Measurements from ENCODE around the gene ZNF267. TPM values are rescaled to one million over a fixed set of nuclear protein-coding genes. Genes with fewer than 3 reads are reported as not detected.

Gene ZNF267
- total RNA-seq, 1 donor from 2014 or later = 78.3 TPM

DNA sequence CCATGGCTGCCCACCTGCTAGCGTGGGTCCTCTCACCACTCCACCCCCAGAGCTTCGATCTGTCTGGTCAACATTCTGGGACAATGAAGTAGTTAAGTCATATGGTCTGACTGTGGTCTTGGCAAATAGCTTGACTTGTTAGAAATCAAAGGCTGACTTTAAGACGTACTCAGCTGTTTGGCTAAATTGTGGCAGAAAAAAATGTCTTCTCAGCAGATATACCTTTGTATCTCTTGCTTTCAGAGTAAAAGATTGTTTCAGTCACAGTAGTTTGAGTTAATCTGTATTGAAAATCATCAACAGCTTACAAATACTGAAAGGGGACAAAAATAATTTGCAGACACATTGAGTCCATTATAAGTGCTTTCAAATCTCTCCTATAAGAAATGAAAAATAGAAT is 2.1 kb upstream of the ZNF267 start:
- Mint-ChIP-seq H3K36me3 (ENCODE audit: low read depth) (peaks cover 29% of the 10 kb centered on the region), H3K27ac (peak overlapping the region; percentile 56), H3K4me3 (no peak overlapping the region), H3K9me3 (peaks cover 4% of the 10 kb centered on the region), H3K4me1 (peaks cover 55% of the 10 kb centered on the region), H3K27me3 (peaks cover 4% of the 10 kb centered on the region)
- peak; percentile 53 for DNase-seq
- intact Hi-C loops (cut with micrococcal nuclease) = loop anchor here (10.0 kb wide), 2 partner anchors 517 to 1217 kb away; partner anchors contain the start of genes FBRS, ITGAX and PRR14

DNA sequence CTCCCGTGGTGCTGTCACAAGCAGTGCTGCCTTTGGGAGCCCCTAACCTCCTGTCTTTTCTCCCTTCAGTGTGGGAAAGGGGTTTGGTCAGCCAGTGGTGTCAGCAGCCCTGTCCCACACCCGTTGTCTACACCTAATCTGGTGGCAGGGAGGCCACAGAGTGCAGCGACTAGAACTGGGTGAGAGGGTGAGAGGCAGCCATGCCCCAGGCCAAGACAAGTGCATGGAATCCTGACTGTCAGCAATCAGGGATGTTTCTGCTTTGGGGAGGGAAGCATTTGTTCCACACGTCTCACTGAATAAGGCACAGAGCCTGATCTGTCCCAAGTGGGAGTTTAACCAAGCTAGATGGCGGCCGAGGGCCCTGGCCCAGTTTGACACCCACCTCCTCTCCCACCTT is 1.4 kb upstream of the ZNF267 start:
- DNase-seq = peak; percentile 60
- H3K4me3 Mint-ChIP-seq = peak overlapping the region; percentile 15
- H3K4me1 Mint-ChIP-seq = peaks cover 59% of the 10 kb centered on the region
- peaks cover 2% of the 10 kb centered on the region for H3K27me3 Mint-ChIP-seq
- peaks cover 4% of the 10 kb centered on the region for H3K9me3 Mint-ChIP-seq
- H3K36me3 Mint-ChIP-seq (ENCODE audit: low read depth) = peaks cover 35% of the 10 kb centered on the region
- H3K27ac Mint-ChIP-seq = peak overlapping the region; percentile 94
- intact Hi-C loops (cut with micrococcal nuclease) = loop anchor here (10.0 kb wide), 2 partner anchors 517 to 1217 kb away; partner anchors contain the start of genes FBRS, ITGAX and PRR14

DNA sequence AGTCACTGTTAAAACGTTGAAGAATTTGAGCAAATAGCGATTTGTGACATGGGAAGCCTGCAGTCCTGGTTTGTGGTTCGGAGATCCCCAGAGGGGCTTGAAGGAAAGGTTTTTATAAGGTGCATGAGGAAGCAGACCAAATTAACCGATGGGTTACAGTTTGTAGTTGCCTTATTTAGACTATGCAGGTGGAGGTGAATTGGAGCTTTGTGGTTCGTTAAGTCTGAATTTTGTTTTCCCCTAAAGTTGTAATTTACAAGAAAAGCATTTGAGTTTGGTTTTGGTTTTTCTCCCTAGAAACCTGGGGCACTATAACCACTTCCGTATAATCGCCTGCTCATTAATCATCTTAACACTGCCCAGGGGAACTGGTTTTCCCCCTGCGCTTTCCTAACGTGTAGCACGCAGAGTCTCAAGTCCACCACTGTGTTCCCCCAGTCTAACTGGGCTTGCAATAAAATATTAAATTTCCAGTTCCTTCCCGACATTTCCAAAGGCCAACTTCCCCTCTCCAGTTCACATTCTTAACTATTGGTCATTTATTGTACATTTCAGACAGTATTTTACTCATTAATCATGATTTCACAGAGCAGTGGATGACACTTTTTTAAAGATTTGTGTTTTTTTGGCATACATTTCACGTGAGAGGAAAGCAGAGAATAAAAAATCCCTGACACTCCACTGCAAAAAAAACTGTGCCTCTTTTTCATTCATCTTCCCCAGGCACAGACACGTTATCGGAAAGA is 932 bp downstream of the ZNF267 start:
- Mint-ChIP-seq H3K4me1 (peaks cover 64% of the 10 kb centered on the region), H3K4me3 (peak overlapping the region; percentile 90)

DNA sequence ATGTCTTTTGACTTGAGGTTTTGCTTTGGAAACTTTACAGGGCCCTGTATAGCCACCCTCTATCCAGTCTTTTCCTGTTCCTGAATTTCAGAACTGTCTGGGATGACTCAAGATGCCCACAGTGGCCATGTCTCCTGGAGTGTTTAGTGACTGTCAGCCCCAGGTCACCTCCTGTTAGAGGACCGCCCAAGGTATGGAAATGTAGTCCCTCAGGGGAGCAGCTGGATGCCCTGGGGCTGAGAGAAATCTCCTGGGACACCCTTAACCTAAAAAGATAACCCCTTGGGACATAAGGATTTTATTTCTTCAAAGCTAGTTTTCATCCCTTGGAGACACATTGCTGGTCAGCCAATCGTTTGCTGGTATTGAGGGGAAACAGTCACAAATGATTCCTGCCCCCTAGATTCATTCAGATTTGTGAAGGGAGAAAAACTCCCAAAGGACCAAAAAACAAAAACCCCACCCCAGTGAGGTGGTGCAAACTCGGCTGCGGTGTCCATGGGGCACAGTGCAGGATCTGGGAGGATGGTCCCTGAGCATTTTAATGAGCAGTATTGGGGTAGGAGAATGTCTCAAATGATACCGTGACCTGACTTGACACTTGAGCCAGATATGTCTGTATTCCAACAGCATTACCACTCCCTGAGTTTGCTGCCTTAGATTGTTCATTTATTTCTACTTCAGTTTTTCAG is 1.7 kb downstream of the ZNF267 start:
- Mint-ChIP-seq H3K27me3 (no peaks in the 10 kb centered on the region), H3K36me3 (ENCODE audit: low read depth) (peaks cover 64% of the 10 kb centered on the region), H3K4me3 (peak overlapping the region; percentile 90), H3K4me1 (peaks cover 67% of the 10 kb centered on the region), H3K9me3 (peaks cover 8% of the 10 kb centered on the region), H3K27ac (peak overlapping the region; percentile 94)
- intact Hi-C loops (cut with micrococcal nuclease) = loop anchor here (10.0 kb wide), 2 partner anchors 520 to 1220 kb away; partner anchors contain the start of genes FBRS, ITGAX and PRR14
- DNase-seq = peak; percentile 77

More for the DNA sequence above, 932 bp downstream of the ZNF267 start:
- H3K27me3 Mint-ChIP-seq = no peaks in the 10 kb centered on the region
- peaks cover 8% of the 10 kb centered on the region for H3K9me3 Mint-ChIP-seq
- peak overlapping the region; percentile 94 for H3K27ac Mint-ChIP-seq
- intact Hi-C loops (cut with micrococcal nuclease) = loop anchor here (10.0 kb wide), 2 partner anchors 520 to 1220 kb away; partner anchors contain the start of genes FBRS, ITGAX and PRR14
- DNase-seq = peak; percentile 85
- peaks cover 56% of the 10 kb centered on the region for H3K36me3 Mint-ChIP-seq (ENCODE audit: low read depth)

DNA sequence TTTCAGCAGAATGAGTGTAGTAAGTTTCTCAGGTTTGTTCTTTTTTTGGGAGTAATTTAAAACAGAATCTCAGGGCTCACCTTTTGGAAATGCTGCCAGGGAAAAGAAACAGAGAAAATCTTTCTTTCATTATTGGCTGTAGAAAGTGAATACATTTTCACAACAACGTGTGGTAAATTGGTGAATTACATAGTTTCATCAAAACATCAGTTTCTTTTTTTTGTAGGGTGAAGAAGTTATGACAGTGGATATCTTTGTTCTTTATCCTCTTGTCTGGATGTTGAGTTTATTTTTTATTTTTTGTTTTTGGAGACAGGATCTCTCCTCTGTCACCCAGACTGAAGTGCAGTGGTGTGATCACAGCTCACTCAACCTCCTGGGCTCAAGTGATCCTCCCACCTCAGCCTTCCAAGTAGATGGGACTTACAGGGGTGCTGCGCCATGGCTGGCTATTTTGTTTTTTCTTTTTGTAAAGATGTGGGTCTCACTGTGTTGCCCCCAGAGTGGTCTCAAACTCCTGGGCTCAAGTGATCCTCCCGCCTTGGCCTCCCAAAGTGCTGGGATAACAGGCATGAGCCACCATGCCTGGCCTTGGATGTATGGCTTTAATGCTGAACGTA is 2.4 kb downstream of the ZNF267 start:
- Mint-ChIP-seq H3K27me3 (no peaks in the 10 kb centered on the region), H3K36me3 (ENCODE audit: low read depth) (peaks cover 69% of the 10 kb centered on the region), H3K4me1 (peaks cover 65% of the 10 kb centered on the region), H3K4me3 (peak overlapping the region; percentile 90), H3K27ac (peak overlapping the region; percentile 94), H3K9me3 (peaks cover 4% of the 10 kb centered on the region)
- intact Hi-C loops (cut with micrococcal nuclease) = loop anchor here (10.0 kb wide), 2 partner anchors 521 to 1221 kb away; partner anchors contain the start of genes FBRS, ITGAX and PRR14
- DNase-seq = peak; percentile 69

DNA sequence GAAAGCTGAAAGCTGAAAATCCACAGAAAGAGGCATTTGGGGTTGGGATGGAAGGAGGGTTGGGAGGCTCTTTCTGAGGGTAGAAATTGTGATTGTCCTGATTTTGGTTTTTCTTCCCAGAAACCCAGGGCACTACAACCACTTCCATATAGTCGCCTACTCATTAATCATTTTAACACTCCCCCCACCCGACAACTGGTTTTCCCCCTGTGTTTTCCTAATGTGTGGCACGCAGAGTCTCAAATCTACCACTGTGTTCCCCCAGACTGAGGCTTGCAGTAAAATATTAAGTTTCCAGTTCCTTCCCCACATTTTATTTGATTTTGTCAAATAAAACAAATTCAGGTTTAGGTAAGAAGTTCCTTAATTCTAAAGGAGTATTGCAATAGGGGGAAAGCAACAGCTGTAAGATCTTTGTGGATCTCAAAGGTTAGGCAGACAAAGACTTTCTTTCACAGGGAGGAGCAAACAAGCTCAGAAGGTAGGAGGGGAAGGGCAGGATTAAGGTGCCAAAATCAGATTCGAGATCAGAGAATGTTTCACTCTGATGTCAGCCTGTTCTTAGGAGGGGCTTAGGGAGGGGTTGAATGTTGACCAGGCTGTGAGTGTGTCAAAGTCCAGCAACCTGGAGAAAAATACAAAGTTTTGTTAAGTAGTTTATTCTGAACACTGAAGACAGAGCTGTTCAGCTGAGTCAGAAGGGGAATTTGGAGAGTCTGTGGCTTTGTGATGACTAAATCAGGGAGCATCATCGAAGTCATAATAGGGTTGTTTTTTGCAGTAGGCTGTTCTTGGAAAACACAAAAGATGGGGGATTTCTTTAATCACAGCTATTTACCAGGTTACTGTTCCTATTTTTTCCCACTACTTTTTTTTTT is 3.6 kb downstream of the ZNF267 start:
- Mint-ChIP-seq H3K27ac (peak overlapping the region; percentile 94), H3K27me3 (no peaks in the 10 kb centered on the region), H3K36me3 (ENCODE audit: low read depth) (peaks cover 80% of the 10 kb centered on the region), H3K4me1 (peaks cover 63% of the 10 kb centered on the region), H3K4me3 (peak overlapping the region; percentile 90), H3K9me3 (peaks cover 4% of the 10 kb centered on the region)
- intact Hi-C loops (cut with micrococcal nuclease) = loop anchor here (1.0 to 10.0 kb wide), 4 partner anchors 8 to 1222 kb away; partner anchors contain the start of genes FBRS, ITGAX and PRR14
- peak; percentile 90 for DNase-seq

DNA sequence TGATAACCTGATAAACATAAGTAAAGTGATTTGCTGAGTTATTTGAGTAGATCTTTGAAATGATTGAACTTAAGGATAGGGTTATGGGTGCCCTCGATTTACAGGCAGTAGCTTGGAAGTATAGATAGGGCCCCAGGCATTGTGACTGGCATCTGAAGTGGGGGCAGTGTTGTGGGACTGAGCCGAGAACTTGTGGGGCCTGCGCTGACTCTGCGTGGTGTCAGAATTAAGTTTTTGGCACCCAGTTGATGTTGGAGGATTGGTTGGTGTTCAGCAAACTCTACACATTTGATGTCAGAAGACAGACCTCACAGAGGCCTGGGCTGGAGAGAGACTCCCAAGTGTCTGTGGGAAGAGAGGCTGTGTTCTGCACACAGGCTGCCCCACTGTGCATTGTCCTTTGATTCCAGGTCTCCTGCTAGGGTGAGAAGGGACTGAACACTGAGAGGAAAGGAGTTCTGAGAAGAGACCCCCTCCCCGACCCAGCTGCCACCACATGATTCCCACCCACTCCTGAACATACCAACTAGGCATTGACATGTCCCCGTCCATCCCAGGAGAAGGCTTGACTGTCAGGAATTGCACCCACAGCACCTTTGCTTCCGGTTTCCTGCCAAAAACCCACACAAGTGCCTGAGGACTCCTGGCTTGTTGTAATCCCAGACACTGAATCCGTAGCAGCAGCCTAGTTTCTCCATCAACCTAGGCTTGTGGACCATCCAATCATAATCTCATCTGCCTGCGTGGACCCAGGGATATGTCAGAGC is 4.5 kb downstream of the ZNF267 start:
- Mint-ChIP-seq H3K9me3 (peaks cover 4% of the 10 kb centered on the region), H3K27me3 (no peaks in the 10 kb centered on the region), H3K4me1 (peaks cover 60% of the 10 kb centered on the region), H3K27ac (peak overlapping the region; percentile 94), H3K36me3 (ENCODE audit: low read depth) (peaks cover 88% of the 10 kb centered on the region), H3K4me3 (peak overlapping the region; percentile 90)
- peak; percentile 67 for DNase-seq
- intact Hi-C loops (cut with micrococcal nuclease) = loop anchor here (1.0 to 10.0 kb wide), 4 partner anchors 9 to 1223 kb away; partner anchors contain the start of genes FBRS, ITGAX and PRR14

DNA sequence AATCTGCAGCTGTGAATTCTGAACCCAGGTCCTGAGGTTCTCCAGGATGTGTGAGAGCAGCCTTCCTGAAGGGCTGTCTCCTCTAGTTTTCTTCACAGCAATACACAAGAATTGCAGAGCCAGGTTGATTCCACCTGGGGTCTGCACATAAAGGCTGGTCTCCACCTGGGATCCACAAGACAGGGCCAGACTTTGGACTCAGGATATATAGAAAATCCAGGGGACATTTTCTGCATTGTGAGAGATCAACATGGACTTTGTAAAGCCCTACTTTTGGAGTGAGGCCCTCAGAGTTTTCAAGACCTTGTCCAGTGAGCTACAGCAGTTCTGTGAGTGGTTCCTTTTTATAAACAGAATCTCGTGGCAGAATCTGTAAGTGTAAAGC is 6.3 kb downstream of the ZNF267 start:
- H3K9me3 Mint-ChIP-seq = peaks cover 4% of the 10 kb centered on the region
- intact Hi-C loops (cut with micrococcal nuclease) = loop anchor here (10.0 kb wide), 3 partner anchors 125 to 1225 kb away; partner anchors contain the start of genes FBRS, ITGAX and PRR14
- H3K27ac Mint-ChIP-seq = peak overlapping the region; percentile 94
- no peaks in the 10 kb centered on the region for H3K27me3 Mint-ChIP-seq
- peak overlapping the region; percentile 90 for H3K4me3 Mint-ChIP-seq
- H3K36me3 Mint-ChIP-seq (ENCODE audit: low read depth) = peaks cover 96% of the 10 kb centered on the region
- DNase-seq = peak; percentile 57
- H3K4me1 Mint-ChIP-seq = peaks cover 59% of the 10 kb centered on the region

DNA sequence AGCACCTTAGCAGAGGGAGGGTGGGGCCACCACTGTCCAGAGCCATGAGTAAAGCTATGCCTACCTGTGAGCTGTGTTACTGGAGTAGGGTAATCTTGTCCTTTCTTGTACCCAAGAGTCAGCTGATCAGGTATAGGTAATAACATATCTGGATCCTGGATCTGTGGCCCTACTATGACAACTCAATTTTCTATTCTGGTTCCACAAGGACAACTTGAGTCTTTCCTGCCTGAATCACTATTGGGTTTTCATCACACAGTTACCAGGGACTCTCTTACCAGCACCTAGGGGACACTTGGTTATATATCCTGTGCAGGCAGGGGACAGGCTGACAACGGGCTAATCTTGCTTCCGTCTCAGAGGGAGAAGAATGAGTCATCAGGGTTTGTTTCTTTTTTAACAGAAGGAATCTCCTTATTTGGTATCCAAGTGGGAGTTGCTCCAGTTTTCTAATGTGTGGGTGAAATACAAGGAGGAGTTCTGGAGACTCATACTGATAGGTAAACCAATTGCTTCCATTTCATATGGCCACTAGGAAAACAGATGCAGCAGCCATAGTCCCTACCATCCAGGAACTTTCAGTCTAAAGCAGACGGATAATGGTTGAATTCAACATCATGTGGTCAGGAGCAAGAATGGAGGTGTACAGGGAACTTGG is 6.8 kb downstream of the ZNF267 start:
- peak overlapping the region; percentile 94 for H3K27ac Mint-ChIP-seq
- intact Hi-C loops (cut with micrococcal nuclease) = loop anchor here (10.0 kb wide), 1 partner anchor 126 kb away; no protein-coding TSS in a partner anchor
- H3K4me3 Mint-ChIP-seq = peak overlapping the region; percentile 90

DNA sequence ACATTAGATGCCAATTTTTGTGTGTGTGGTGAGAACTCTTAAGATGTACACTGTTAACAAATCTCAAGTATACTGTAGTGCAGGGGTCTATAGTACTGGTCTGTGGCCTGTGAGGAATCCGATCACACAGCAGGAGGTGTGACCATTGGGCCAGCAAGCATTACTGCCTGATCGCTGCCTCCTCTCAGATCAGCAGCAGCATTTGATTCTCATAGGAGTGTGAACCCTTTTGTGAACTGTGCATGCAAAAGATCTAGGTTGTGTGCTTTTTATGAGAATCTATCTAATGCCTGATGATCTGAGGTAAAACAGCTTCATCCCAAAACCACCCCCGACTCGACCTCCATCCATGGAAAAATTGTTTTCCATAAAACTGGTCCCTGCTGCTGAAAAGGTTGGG is 12.6 kb downstream of the ZNF267 start:
- peaks cover 93% of the 10 kb centered on the region for H3K36me3 Mint-ChIP-seq (ENCODE audit: low read depth)
- peaks cover 37% of the 10 kb centered on the region for H3K4me1 Mint-ChIP-seq
- H3K9me3 Mint-ChIP-seq = peaks cover 26% of the 10 kb centered on the region
- peak; percentile 48 for DNase-seq
- no peak overlapping the region for H3K4me3 Mint-ChIP-seq
- intact Hi-C loops (cut with micrococcal nuclease) = loop anchor here (5.0 to 10.0 kb wide), 2 partner anchors 36 to 131 kb away; no protein-coding TSS in a partner anchor
- no peak overlapping the region for H3K27ac Mint-ChIP-seq
- H3K27me3 Mint-ChIP-seq = no peaks in the 10 kb centered on the region

More for the DNA sequence above, 6.8 kb downstream of the ZNF267 start:
- peaks cover 4% of the 10 kb centered on the region for H3K9me3 Mint-ChIP-seq
- peak; percentile 84 for DNase-seq
- peaks cover 61% of the 10 kb centered on the region for H3K4me1 Mint-ChIP-seq
- H3K27me3 Mint-ChIP-seq = no peaks in the 10 kb centered on the region
- H3K36me3 Mint-ChIP-seq (ENCODE audit: low read depth) = peaks cover 96% of the 10 kb centered on the region

DNA sequence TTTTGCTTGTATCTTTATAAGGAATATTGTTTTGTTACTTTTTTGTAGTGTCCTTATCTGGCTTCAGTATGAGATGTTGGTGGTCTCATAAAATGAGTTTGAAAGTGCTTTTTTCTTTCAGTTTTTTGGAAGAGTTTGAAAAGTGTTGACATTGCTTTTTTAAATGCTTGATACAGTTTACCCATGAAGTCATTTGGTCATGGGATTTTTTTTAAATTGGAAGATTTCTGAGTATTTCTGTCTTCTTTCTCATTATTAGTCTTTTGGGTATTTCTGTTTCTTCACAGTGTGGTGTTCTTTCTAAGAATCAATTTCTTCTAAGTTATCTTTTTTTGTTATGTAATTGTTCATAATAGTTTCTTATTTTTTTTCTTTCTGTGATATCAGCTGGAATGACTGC is 15.1 kb downstream of the ZNF267 start:
- Mint-ChIP-seq H3K36me3 (ENCODE audit: low read depth) (peaks cover 96% of the 10 kb centered on the region), H3K9me3 (peaks cover 42% of the 10 kb centered on the region), H3K4me1 (peaks cover 31% of the 10 kb centered on the region), H3K27ac (peak overlapping the region; percentile 90), H3K4me3 (peak overlapping the region; percentile 54), H3K27me3 (no peaks in the 10 kb centered on the region)
- intact Hi-C loops (cut with micrococcal nuclease) = loop anchor here (1.0 to 10.0 kb wide), 3 partner anchors 11 to 134 kb away; no protein-coding TSS in a partner anchor
- no peak for DNase-seq
